COR-L47 (cell line): ENCODE data around the gene MCM3AP.
"Not testable (repeated sequence)": the region's sequence is repeated elsewhere in the genome, so short reads cannot be mapped to it uniquely, and the experiment has no call there.

Experiments used
- DNase-seq: peaks from one replicate; lab custom pipeline; 2025; lab: John Stamatoyannopoulos, UW

The MCM3AP gene

GRCh38 chr21:46311568-46311967, 26.2 kb upstream of the MCM3AP start:
- no peak for DNase-seq

DNA sequence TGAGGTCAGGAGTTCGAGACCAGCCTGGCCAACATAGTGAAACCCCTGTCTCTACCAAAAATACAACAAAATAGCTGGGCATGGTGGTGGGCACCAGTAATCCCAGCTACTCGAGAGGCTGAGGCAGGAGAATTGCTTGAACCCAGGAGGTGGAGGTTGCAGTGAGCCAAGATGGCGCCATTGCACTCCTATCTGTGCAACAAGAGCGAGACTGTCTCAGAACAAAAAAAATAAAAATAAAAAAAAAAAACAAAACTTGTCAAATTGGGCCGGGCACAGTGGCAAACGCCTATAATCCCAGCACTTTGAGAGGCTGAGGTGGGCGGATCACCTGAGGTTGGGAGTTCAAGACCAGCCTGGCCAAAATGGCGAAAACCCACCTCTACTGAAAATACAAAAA, 24.8 kb upstream of the MCM3AP start:
- DNase-seq, result not testable (repeated sequence)

GRCh38 chr21:46308431-46308830, 23.0 kb upstream of the MCM3AP start:
- no peak for DNase-seq

- no peak for DNase-seq
Measured at GRCh38 chr21:46307625-46308024, 22.2 kb upstream of the MCM3AP start.

DNA sequence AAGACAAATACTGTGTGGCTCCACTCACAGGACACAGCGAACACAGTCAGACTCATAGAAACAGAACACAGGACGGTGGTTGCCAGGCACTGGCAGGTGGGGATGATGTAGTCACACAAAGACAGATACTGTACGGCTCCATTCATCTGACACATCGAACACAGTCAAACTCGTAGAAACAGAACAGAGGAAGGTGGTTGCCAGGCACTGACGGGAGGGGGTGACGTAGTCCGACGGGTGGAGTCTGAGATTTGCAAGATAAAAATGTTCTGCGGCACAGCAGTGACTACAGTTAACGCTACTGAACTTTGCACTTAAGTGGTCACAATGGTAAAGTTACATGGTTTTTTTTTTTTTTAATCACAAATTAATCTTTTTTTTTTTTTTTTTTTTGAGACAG, 19.5 kb upstream of the MCM3AP start:
- DNase-seq, result no peak

DNA sequence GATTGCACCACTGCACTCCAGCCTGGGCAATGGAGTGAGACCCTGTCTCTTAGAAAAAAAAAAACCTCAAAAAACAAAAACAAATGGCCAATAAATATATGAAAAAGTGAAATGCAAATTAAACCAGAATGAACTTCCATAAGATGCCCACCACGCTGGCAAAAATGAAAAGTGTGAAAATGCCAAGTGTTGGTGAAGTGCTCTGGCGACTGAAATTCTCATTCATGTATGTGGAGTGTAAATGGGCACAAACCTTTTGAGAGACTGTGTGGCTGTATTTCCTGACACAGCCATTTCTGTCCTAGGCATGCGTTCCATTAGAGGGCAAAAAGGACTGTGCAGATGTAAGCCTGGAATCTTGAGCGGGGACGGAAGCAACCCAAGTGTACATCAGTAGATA, 19.0 kb upstream of the MCM3AP start:
- DNase-seq, result no peak

DNA sequence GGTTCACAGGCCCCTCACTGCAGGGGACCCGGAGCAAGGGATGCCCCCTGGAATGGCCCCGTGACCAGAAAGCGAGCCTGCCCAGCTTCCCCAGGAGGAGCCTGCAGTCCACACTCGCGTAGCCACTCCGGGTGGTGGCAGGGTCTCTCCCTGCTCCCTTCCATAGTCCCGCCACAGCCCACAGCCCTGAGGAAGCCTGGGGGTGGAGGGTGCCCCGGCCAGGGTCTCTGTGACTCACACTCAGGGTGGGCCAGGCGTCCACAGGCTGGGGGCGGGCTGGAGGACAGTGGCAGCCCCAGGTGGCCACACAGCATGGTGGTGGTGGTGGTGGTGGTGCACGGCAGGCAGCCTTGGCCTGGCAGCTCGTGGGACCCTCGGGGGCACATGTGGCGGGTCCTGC, 16.3 kb upstream of the MCM3AP start:
- no peak for DNase-seq

DNA sequence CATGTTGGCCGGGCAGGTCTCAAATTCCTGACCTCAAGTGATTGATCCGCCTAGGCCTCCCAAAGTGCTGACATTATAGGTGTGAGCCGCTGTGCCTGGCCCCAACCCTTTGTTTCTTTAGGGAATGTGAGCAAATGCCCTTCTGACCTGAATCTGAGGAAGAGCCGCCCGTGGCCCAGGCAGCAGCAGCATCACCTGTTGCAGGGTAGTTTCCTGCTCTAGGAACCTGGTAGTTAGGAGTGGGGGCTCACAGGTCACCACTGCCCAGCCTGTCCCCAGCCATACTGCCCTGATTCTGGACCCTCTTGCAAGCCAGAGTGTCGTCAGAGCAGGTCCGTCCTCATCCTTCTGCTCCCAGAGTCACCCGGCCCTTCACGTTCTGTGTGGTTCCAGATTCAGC, 13.8 kb upstream of the MCM3AP start:
- DNase-seq, result no peak

DNA sequence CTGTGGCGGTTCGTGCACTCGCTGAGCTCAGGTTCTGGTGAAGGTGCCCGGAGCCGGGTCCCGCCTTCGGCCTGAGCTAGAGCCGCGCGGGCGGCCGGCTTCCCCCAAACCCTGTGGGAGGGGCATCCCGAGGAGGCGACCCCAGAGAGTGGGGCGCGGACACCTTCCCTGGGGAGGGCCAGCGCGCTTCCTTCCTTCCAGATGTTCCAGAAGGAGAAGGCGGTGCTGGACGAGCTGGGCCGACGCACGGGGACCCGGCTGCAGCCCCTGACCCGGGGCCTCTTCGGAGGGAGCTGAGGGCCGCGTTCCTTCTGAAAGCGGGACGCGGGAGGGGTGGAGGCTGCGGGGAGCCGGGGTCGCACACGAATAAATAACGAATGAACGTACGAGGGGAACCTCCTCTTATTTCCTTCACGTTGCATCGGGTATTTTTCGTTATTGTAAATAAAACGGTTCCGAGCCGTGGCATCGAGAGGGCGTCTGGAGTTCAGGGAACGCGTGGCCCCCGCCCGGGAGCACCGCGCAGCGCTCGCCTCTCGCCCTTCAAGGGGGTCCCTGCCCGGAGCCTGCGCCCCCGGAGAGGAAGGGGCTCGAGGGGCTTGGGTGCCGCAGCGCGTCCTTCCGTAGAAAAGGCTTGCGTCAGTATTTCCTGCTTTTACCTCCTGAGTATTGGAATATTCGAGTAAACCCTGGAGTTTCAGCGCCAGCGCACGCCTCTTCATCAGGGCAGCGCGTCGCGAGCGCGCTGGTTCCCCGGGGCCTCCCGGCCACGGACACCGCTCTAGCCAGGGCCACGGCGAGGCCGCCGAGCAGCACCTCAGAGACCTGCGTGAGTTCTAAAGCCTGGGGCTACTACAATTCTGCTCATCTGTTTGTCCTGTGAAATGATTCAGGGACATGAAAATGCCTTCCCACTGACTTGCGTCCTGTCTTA, 12.2 kb upstream of the MCM3AP start:
- DNase-seq, result no peak

GRCh38 chr21:46295996-46296752, 10.8 kb upstream of the MCM3AP start:
- DNase-seq, result no peak

- DNase-seq, result peak; percentile 47
Measured at GRCh38 chr21:46295177-46295770, 9.9 kb upstream of the MCM3AP start.

DNA sequence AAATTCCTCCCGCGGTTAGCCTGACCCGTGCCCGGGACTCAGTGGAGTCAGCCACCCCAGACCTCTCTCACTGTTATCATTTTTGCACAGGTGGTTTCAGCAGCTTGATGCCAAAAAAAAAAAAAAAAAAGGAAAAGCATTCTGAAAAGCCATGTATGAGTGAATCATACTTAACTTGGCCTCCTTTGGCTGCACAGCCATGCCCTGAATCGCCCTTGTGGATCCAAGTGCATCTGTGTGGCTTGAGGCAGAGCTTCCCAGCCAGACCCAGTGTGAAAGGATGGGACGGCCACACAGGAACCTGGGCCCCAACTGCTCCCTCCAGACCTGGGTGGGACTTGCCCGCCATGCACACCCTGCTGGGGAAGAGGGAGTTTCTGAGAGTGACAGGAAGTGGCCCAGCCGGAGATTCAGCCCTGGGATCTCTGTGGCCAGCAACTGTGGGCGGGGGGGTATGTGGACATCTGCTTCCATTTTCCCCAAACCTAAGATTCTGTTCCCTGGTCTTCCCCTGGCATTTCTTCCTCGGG, 9.3 kb upstream of the MCM3AP start:
- DNase-seq, result no peak

- DNase-seq, result no peak
Measured at GRCh38 chr21:46291561-46291960, 6.2 kb upstream of the MCM3AP start.

DNA sequence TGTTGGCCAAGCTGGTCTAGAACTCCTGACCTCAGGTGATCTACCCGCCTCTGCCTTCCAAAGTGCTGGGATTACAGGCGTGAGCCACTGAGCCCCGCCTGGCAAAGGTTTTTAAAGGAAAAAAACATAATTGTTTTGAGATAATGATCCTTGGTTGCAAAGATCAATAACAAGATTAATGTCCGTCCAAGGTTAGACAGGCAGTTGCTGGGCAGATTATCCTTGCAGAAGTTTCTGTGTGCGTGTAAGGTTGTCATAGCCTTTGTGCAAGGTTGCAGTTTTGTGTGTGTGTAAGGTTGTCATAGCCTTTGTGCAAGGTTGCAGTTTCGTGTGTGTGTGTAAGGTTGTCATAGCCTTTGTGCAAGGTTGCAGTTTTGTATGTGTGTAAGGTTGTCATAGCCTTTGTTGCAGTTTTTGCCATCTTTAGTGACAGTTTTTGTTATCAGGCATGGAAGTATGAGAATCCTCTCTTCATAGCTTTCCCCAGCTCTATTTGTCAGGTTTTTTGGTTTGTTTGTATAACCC, 4.3 kb upstream of the MCM3AP start:
- DNase-seq, result no peak

- DNase-seq, result no peak
Measured at GRCh38 chr21:46287541-46287940, 2.1 kb upstream of the MCM3AP start.

GRCh38 chr21:46286648-46287002, 1.2 kb upstream of the MCM3AP start:
- no peak for DNase-seq

DNA sequence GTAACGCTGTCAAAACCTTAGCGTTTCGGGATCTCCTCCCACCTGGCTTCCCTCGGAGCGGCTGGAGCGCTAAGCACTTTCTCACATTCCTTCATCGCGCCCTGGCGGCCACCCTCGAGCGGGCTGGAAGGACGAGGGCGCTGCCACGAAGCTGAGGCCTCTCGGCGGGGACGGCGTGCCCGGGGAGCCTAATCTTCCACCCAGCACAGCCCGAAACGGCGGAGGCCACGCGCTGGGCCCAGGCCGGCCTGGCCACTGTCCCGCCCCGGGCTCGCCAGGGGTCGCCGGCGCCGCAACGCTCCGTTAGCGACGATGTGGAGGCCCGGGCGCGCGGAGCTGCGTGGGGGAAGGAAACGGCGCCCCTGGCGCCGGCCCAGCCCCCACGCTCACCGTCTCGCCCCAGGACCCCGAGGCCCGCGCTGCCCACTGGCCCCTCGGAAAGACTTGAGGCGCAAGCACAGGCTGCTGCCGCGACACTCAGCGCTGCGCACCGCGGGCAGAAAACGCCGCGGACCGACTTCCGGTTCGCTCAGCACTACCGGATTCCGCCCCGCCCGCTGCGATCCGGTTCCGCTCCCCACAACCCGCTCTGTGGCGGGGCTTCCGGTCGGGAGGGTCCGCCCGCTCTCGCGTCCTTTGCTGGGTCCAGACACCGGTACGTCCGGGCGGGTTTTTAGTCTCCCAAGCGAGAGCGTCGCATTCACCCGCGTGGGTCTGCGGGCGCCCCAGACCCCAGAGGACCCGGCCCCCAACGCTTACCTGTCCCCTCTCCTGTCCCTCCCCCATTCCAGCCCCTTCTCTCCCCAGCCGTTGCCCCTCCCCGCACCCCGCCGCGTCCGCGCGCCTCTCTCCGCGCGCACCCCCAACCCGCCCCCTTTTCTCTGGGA, 593 bp upstream of the MCM3AP start, which contains the start of gene YBEY:
Gene YBEY, plus strand, starts transcription at position 582 of the 887 bp plus-strand sequence. CDS start 572 bp downstream, outside the sequence.
- DNase-seq, result peak; percentile 90

- DNase-seq, result no peak
Measured at GRCh38 chr21:46284733-46285132, 678 bp downstream of the MCM3AP start.

- DNase-seq, result no peak
Measured at GRCh38 chr21:46284077-46284644, 1.2 kb downstream of the MCM3AP start.

DNA sequence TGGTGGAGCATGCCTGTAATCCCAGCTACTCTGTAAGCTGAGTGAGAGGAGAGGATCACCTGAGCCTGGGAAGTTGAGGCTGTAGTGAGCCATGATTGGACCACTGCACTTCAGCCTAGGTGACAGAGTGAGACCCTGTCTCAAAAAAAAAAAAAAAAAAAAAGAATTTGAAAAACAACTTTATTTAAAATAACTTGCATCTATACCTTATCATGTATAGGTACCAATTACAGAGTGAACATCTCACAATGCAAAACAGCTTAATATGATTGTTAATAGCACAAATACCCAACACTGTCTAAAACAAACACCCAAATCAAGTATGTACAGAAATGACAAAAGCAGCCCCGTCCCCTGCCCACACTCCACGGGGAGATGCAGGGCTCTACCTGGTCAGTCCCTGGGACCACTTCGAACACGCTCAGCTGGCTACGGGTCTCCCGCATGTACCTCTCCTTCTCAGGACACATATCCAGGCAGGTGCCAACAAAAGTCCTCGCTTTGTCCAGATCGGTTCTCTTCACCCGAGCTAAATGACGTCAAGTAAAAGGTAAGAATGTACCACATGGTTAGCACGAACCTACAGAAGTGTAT, 10.5 kb downstream of the MCM3AP start:
- DNase-seq, result no peak
